ENCODE results near the gene KRTDAP. TPM values are rescaled to one million over a fixed set of nuclear protein-coding genes. Genes with fewer than 3 reads are reported as not detected.

KRTDAP gene
- total and polyA plus RNA-seq, 10 of the 15 experiments (the other 5 are each of a cell fraction or from before 2014, with no cell fraction given), result 0.23 TPM; not detected in 9

DNA sequence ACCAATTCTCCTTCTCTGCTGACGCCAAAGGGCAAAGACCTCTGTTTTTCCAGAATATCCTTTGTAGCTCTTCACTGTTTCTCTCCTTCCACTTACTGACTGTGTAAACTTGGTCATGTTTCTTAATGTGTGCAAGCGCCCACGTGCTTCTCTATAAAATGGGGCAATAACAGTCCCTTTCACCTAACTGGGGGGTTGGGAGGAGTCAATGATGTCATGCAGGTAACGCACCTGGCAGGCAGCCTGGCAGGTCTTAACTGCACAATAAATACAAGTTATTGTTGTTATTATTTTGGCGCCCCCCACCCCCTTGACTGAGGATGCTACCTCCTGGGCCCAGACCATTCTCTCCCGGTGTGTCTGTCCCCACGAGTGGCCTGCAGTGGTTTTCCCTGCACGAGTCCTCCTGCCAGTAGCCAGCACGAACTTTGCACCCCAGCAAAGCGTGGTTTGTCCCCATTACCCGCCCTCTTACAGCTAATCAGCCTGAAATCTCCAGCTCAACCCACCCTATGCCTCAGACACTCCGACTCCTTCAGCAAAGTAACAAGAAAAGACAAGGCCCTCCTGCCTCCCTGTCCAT lies 32.6 kb upstream of the KRTDAP start:
- intact Hi-C loops (cut with micrococcal nuclease; ENCODE audit: unreplicated experiment) (no loop called here), in situ Hi-C loops (cut with MboI) (no loop called here)
- ChIA-PET SMC1A (ENCODE audit: uncharacterized antibody, unreplicated experiment) (interaction anchor here (0.6 kb wide), 1 partner anchor 431 kb away, joined by 3 read pairs; no protein-coding TSS in a partner anchor), CTCF (interaction anchor here (0.6 to 1.0 kb wide), 2 partner anchors 12 to 534 kb away, joined by 3 read pairs; no protein-coding TSS in a partner anchor), RAD21 (ENCODE audit: unreplicated experiment) (no interaction called here), POLR2A (no interaction called here)
- Histone ChIP-seq H2AFZ (ENCODE audit: control insufficient read depth, low read depth, low read length) (no peak overlapping the region), H3K4me2 (ENCODE audit: control insufficient read depth, insufficient read depth) (no peak overlapping the region), H4K20me1 (ENCODE audit: control insufficient read depth, insufficient read depth) (no peaks in the 10 kb centered on the region), H3K4me1 (ENCODE audit: control insufficient read depth, insufficient read depth, low read length) (no peaks in the 10 kb centered on the region), H3K27ac (ENCODE audit: control insufficient read depth, insufficient read depth) (no peak overlapping the region), H3K9me3 (replicated peaks; ENCODE audit: control insufficient read depth, insufficient read depth, low read length) (no peaks in the 10 kb centered on the region), H3K79me2 (ENCODE audit: control insufficient read depth, insufficient read depth, low read length) (no peaks in the 10 kb centered on the region), H3K4me3 (no peak overlapping the region), H3K36me3 (ENCODE audit: control insufficient read depth in 2 of 2, insufficient read depth in 2 of 2, low read length in 1 of 2) (no peaks in the 10 kb centered on the region), H3K9ac (ENCODE audit: control insufficient read depth, insufficient read depth, low read length) (no peak overlapping the region), H3K27me3 (replicated peaks in 1 of 2; ENCODE audit: control insufficient read depth in 2 of 2, insufficient read depth in 2 of 2, low read length in 1 of 2) (no peaks in the 10 kb centered on the region; a peak in 2 of 4 replicates)
- DNase-seq (ENCODE audit: low read depth, low spot score) (no peak), FAIRE-seq (no peak), ATAC-seq (no peak)
- TF ChIP-seq, protein P1, sequence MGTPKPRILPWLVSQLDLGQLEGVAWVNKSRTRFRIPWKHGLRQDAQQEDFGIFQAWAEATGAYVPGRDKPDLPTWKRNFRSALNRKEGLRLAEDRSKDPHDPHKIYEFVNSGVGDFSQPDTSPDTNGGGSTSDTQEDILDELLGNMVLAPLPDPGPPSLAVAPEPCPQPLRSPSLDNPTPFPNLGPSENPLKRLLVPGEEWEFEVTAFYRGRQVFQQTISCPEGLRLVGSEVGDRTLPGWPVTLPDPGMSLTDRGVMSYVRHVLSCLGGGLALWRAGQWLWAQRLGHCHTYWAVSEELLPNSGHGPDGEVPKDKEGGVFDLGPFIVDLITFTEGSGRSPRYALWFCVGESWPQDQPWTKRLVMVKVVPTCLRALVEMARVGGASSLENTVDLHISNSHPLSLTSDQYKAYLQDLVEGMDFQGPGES (IDR thresholded peaks at IDR 0.05), result no peak
- TF ChIP-seq NBN (IDR thresholded peaks at IDR 0.05) (no peak), SMC3 (IDR thresholded peaks at IDR 0.05; ENCODE audit: borderline replicate concordance, low read length) (no peak), POLR2A (IDR thresholded peaks at IDR 0.05; ENCODE audit: low read depth, low read length) (no peak), RELB (IDR thresholded peaks at IDR 0.05; ENCODE audit: low read depth) (no peak), HDAC6 (IDR thresholded peaks at IDR 0.05; ENCODE audit: unreplicated experiment) (no peak), SREBF1 (IDR thresholded peaks at IDR 0.05; ENCODE audit: low read length) (no peak), SMAD5 (IDR thresholded peaks at IDR 0.05; ENCODE audit: low read depth) (no peak), SREBF2 (IDR thresholded peaks at IDR 0.05; ENCODE audit: low read length) (no peak), SIN3A (IDR thresholded peaks at IDR 0.05; ENCODE audit: low read depth, low read length) (no peak), ZNF217 (IDR thresholded peaks at IDR 0.05) (no peak), ZSCAN29 (IDR thresholded peaks at IDR 0.05) (no peak), SIX5 (IDR thresholded peaks at IDR 0.05; ENCODE audit: low read depth, low read length, severe bottlenecking) (no peak), MXI1 (IDR thresholded peaks at IDR 0.05; ENCODE audit: low read depth, low read length) (no peak), ZBTB11 (CRISPR knock-in tag; IDR thresholded peaks at IDR 0.05) (no peak)
- TF ChIP-seq, protein P2, sequence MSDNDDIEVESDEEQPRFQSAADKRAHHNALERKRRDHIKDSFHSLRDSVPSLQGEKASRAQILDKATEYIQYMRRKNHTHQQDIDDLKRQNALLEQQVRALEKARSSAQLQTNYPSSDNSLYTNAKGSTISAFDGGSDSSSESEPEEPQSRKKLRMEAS (IDR thresholded peaks at IDR 0.05; ENCODE audit: low read depth, low read length), result no peak
- BruUV-seq (replicated peaks), result no TSS peak
- 24% methylated on average over 12 of the region's 12 CpGs for WGBS (ENCODE audit: insufficient coverage, insufficient replicate concordance, low lambda C conversion rate, missing lambda C conversion rate)

Data from GM12878 (cell line).